K562 (cell line): Measurements from ENCODE around the gene ASB6. TPM values are rescaled to one million over a fixed set of nuclear protein-coding genes. Genes with fewer than 3 reads are reported as not detected.
A peak's percentile ranks its signal among the peaks of the same experiment; 100 is the strongest.

Source experiments
- CREB1 ChIP-seq, 2 experiments: sonication (generic) in 1 of 2; formaldehyde crosslinking in 1 of 2; IDR thresholded peaks; 2 replicates each; pipeline versions ENCODE4 v1.6.1 to v1.8.0; 2012 to 2022; ENCODE audit warnings: inconsistent platforms in 1 of 2, mild to moderate bottlenecking in 1 of 2, missing genetic modification reagents in 1 of 2, moderate library complexity in 1 of 2
- GTF2E2 ChIP-seq: fragments of 200-800 bp; sonication (Bioruptor generic); IDR thresholded peaks from 2 replicates; pipeline ENCODE4 v1.6.1; 2016; ENCODE audit warnings: missing genetic modification characterization, missing compliant biosample characterization
- MBD2 ChIP-seq: sonication (generic); IDR thresholded peaks from 2 replicates; pipeline ENCODE4 v1.6.1; 2016; ENCODE audit warnings: low read depth, borderline replicate concordance
- ZBED1 ChIP-seq: IDR thresholded peaks from 2 replicates; pipeline ENCODE4 v1.6.1; 2014
- ZNF282 ChIP-seq: sonication (generic); formaldehyde crosslinking; IDR thresholded peaks from 2 replicates; pipeline ENCODE4 v1.8.1; 2023; ENCODE audit warnings: missing genetic modification reagents
- polyA plus RNA-seq, 8 experiments: library from polyadenylated mRNA; depleted of rRNA in 4 of 8; stranded (reverse) in 5 of 8; unstranded in 3 of 8; fragments of >200 nt; fragmentation: Nextera tagmentation in 2 of 8; fragmentation: Illumina TruSeq in 1 of 8; extraction: Ambion mirVana in 2 of 8; extraction: Trizol in 1 of 8; gene quantifications; 2 replicates each; pipeline versions ENCODE4 v1.2.1 to v1.2.3, GENCODE V29; 2011 to 2014; ENCODE audit warnings: inconsistent platforms in 1 of 8, missing spikeins in 1 of 8
- total RNA-seq, 7 experiments: library from RNA; depleted of rRNA in 6 of 7; stranded (reverse); fragments of >200 nt in 6 of 7; fragmentation: Illumina TruSeq in 2 of 7; extraction: Trizol in 2 of 7; gene quantifications; 2 replicates each; pipeline versions ENCODE4 v1.2.1 to v1.2.3, GENCODE V29; 2011 to 2021; ENCODE audit warnings: low replicate concordance in 1 of 7
- TF ChIP-seq, protein P1 (sequence below): fragments of 450-650 bp; IDR thresholded peaks from 2 replicates; pipeline ENCODE4 v1.7.1; 2018; ENCODE audit warnings: mild to moderate bottlenecking, low read depth; ENCODE audit not compliant: partially characterized antibody
- TF ChIP-seq, protein P2 (sequence below): fragments of 250-450 bp; sonication (Bioruptor Pico); IDR thresholded peaks from 2 replicates; pipeline ENCODE4 v1.8.0; 2022; ENCODE audit warnings: moderate library complexity, mild to moderate bottlenecking, inconsistent platforms
- TF ChIP-seq, protein P3 (sequence below): fragments of 250-450 bp; sonication (Bioruptor Pico); IDR thresholded peaks from 2 replicates; pipeline ENCODE4 v1.4.0; 2020
- TF ChIP-seq, protein P4 (sequence below), 2 experiments: fragments of 150-350 bp in 1 of 2; IDR thresholded peaks; 2 replicates each; pipeline ENCODE4 v1.6.1; 2012 to 2016; ENCODE audit warnings: low read depth in 2 of 2, low read length in 2 of 2, mild to moderate bottlenecking in 1 of 2, moderate library complexity in 1 of 2
- TF ChIP-seq, protein P5 (sequence below): fragments of 450-650 bp; formaldehyde crosslinking; IDR thresholded peaks from 2 replicates; pipeline ENCODE4 v1.4.0; 2020; ENCODE audit warnings: mild to moderate bottlenecking

ASB6 gene
- total and polyA plus RNA-seq, 9 of the 15 experiments (the other 6 are each of a cell fraction or from before 2014, with no cell fraction given): 0.92 to 17.8 (median 11.3) TPM

DNA sequence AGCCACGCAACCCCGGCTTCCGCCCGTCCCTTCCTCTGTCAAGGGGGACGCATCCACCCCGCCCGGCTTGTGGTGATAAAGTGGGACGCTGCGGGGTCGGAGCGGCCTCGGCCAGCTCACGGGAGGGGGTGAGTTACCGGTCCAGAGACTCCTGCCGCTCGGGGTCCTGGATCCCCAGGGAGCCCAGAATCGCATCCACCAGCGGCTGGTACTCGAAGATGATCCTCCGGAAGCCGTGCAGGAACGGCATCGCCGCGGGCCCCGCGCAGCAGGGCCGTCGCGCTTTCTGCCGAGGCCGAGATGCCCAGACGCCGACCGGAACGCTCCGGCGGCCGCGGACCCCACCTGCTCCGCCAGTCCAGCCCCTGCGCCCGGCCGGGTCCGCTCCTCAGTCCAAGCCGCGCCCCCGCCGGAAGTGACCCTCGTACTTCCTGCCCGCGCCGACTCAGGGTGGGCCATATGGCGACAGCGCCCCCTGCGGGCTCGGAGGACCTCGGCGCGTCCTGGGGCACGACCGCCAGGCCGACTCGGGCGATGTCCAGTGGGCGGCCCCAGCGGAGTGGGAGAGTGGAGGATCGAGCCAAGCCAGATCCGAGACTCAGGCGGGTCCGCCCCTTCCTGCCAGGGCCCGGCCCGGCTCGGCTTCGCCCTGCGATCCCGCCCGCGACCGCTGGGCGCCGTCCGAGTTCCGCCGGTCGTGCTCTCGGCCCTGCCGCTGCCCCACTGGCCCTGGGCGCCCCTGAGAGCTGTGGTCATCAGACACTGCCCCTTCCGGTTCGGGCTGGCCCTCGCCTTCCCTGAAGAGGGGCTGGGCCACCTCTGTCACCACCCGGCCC, at the start of gene ASB6 (continued):
- TF ChIP-seq, protein P1, sequence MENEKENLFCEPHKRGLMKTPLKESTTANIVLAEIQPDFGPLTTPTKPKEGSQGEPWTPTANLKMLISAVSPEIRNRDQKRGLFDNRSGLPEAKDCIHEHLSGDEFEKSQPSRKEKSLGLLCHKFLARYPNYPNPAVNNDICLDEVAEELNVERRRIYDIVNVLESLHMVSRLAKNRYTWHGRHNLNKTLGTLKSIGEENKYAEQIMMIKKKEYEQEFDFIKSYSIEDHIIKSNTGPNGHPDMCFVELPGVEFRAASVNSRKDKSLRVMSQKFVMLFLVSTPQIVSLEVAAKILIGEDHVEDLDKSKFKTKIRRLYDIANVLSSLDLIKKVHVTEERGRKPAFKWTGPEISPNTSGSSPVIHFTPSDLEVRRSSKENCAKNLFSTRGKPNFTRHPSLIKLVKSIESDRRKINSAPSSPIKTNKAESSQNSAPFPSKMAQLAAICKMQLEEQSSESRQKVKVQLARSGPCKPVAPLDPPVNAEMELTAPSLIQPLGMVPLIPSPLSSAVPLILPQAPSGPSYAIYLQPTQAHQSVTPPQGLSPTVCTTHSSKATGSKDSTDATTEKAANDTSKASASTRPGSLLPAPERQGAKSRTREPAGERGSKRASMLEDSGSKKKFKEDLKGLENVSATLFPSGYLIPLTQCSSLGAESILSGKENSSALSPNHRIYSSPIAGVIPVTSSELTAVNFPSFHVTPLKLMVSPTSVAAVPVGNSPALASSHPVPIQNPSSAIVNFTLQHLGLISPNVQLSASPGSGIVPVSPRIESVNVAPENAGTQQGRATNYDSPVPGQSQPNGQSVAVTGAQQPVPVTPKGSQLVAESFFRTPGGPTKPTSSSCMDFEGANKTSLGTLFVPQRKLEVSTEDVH: peak; percentile 90
- TF ChIP-seq, protein P2, sequence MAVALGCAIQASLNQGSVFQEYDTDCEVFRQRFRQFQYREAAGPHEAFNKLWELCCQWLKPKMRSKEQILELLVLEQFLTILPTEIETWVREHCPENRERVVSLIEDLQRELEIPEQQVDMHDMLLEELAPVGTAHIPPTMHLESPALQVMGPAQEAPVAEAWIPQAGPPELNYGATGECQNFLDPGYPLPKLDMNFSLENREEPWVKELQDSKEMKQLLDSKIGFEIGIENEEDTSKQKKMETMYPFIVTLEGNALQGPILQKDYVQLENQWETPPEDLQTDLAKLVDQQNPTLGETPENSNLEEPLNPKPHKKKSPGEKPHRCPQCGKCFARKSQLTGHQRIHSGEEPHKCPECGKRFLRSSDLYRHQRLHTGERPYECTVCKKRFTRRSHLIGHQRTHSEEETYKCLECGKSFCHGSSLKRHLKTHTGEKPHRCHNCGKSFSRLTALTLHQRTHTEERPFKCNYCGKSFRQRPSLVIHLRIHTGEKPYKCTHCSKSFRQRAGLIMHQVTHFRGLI (CRISPR knock-in tag): no peak
- TF ChIP-seq, protein P3, sequence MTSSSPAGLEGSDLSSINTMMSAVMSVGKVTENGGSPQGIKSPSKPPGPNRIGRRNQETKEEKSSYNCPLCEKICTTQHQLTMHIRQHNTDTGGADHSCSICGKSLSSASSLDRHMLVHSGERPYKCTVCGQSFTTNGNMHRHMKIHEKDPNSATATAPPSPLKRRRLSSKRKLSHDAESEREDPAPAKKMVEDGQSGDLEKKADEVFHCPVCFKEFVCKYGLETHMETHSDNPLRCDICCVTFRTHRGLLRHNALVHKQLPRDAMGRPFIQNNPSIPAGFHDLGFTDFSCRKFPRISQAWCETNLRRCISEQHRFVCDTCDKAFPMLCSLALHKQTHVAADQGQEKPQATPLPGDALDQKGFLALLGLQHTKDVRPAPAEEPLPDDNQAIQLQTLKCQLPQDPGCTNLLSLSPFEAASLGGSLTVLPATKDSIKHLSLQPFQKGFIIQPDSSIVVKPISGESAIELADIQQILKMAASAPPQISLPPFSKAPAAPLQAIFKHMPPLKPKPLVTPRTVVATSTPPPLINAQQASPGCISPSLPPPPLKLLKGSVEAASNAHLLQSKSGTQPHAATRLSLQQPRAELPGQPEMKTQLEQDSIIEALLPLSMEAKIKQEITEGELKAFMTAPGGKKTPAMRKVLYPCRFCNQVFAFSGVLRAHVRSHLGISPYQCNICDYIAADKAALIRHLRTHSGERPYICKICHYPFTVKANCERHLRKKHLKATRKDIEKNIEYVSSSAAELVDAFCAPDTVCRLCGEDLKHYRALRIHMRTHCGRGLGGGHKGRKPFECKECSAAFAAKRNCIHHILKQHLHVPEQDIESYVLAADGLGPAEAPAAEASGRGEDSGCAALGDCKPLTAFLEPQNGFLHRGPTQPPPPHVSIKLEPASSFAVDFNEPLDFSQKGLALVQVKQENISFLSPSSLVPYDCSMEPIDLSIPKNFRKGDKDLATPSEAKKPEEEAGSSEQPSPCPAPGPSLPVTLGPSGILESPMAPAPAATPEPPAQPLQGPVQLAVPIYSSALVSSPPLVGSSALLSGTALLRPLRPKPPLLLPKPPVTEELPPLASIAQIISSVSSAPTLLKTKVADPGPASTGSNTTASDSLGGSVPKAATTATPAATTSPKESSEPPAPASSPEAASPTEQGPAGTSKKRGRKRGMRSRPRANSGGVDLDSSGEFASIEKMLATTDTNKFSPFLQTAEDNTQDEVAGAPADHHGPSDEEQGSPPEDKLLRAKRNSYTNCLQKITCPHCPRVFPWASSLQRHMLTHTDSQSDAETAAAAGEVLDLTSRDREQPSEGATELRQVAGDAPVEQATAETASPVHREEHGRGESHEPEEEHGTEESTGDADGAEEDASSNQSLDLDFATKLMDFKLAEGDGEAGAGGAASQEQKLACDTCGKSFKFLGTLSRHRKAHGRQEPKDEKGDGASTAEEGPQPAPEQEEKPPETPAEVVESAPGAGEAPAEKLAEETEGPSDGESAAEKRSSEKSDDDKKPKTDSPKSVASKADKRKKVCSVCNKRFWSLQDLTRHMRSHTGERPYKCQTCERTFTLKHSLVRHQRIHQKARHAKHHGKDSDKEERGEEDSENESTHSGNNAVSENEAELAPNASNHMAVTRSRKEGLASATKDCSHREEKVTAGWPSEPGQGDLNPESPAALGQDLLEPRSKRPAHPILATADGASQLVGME (CRISPR knock-in tag): 0 out of 2 replicates have a peak, but pooled peaks have one; percentile 7
- peak; percentile 69; the same call in 1 of the 2 replicates for TF ChIP-seq ZNF282
- peak; percentile 55; the same call in 1 of the 2 replicates for TF ChIP-seq ZBED1
- TF ChIP-seq, protein P4, sequence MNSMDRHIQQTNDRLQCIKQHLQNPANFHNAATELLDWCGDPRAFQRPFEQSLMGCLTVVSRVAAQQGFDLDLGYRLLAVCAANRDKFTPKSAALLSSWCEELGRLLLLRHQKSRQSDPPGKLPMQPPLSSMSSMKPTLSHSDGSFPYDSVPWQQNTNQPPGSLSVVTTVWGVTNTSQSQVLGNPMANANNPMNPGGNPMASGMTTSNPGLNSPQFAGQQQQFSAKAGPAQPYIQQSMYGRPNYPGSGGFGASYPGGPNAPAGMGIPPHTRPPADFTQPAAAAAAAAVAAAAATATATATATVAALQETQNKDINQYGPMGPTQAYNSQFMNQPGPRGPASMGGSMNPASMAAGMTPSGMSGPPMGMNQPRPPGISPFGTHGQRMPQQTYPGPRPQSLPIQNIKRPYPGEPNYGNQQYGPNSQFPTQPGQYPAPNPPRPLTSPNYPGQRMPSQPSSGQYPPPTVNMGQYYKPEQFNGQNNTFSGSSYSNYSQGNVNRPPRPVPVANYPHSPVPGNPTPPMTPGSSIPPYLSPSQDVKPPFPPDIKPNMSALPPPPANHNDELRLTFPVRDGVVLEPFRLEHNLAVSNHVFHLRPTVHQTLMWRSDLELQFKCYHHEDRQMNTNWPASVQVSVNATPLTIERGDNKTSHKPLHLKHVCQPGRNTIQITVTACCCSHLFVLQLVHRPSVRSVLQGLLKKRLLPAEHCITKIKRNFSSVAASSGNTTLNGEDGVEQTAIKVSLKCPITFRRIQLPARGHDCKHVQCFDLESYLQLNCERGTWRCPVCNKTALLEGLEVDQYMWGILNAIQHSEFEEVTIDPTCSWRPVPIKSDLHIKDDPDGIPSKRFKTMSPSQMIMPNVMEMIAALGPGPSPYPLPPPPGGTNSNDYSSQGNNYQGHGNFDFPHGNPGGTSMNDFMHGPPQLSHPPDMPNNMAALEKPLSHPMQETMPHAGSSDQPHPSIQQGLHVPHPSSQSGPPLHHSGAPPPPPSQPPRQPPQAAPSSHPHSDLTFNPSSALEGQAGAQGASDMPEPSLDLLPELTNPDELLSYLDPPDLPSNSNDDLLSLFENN (IDR thresholded peaks at IDR 0.05; ENCODE audit: low read depth in 2 of 2, low read length in 2 of 2): no peak
- TF ChIP-seq, protein P5, sequence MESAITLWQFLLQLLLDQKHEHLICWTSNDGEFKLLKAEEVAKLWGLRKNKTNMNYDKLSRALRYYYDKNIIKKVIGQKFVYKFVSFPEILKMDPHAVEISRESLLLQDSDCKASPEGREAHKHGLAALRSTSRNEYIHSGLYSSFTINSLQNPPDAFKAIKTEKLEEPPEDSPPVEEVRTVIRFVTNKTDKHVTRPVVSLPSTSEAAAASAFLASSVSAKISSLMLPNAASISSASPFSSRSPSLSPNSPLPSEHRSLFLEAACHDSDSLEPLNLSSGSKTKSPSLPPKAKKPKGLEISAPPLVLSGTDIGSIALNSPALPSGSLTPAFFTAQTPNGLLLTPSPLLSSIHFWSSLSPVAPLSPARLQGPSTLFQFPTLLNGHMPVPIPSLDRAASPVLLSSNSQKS (CRISPR knock-in tag): no peak
- TF ChIP-seq CREB1 (IDR thresholded peaks at IDR 0.05): peak; percentile 78
- TF ChIP-seq CREB1 (CRISPR knock-in tag; IDR thresholded peaks at IDR 0.05): peak; percentile 90
- TF ChIP-seq GTF2E2 (tag): no peak
- 0 out of 2 replicates have a peak, but pooled peaks have one; percentile 46 for TF ChIP-seq MBD2
